ENCODE measurements around the gene SLFN14. TPM values are rescaled to one million over a fixed set of nuclear protein-coding genes. Genes with fewer than 3 reads are reported as not detected.
"Not testable (repeated sequence)": the region's sequence is repeated elsewhere in the genome, so short reads cannot be mapped to it uniquely, and the experiment has no call there.

Gene SLFN14
- total and polyA plus RNA-seq, 2 experiments from 2014 or later = 0.10 TPM; not detected in 1

DNA sequence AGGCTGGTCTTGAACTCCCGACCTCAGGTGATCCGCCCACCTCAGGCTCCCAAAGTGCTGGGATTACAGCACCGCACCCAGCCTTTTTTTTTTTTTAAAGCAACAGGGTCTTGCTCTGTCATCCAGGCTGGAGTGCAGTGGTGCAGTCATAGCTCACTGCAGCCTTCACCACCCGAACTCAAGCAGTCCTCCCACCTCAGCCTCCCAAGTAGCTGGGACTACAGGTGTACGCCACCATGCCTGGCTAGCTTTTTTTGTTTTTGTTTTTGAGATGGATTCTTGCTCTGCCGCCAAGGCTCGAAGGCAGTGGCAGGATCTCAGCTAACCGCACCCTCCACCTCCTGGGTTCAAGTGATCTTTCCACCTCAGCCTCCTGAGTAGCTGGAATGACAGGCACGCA is 25.2 kb downstream of the SLFN14 start:
- H3F3A ChIP-seq (replicated peaks; ENCODE audit: low read depth); H3K36me3 ChIP-seq (ENCODE audit: insufficient read depth); H3K27ac ChIP-seq (ENCODE audit: low read depth); H3K4me3 ChIP-seq; H3K4me2 ChIP-seq; DNase-seq (ENCODE audit: low spot score); H3K27me3 ChIP-seq (ENCODE audit: insufficient read depth); H3K9me3 Mint-ChIP-seq; H3K4me3 Mint-ChIP-seq; H3K27me3 Mint-ChIP-seq (ENCODE audit: insufficient read depth, low read depth, poor library complexity); H3K79me2 ChIP-seq (replicated peaks; ENCODE audit: insufficient read depth); H3K36me3 Mint-ChIP-seq (ENCODE audit: low read depth); H3K9me2 ChIP-seq (ENCODE audit: insufficient read depth); H3K4me1 ChIP-seq (ENCODE audit: insufficient read depth); ATAC-seq; H4K20me1 ChIP-seq (replicated peaks; ENCODE audit: insufficient read depth); H3K27ac Mint-ChIP-seq; H3K4me1 Mint-ChIP-seq; H2AFZ ChIP-seq: not testable (repeated sequence)

DNA sequence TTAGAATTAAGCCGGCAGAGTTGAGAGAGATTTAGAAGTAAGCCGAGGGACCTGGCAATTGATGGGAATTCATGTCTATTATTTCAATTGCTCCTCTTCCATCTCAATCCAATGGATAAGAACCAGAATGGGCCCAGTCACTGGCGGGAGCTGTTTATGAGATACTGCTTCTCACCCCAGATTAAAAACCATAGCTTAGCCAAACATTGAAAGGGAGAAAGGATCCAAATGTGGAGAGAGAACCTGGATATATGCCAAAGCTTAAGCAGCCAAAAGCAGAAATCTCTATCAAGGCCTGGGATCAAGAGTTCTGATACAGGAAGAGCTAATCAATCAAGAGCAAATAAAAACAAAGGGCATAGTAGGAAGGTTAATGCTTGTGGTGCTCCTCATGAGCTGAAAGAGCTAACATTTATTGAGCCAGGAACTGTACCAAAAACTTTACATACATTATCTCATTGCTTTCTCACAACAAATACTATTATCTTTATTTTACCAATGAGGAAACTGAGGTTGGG is 26.0 kb downstream of the SLFN14 start:
- no peak for TF ChIP-seq REST (IDR thresholded peaks at IDR 0.05; ENCODE audit: unreplicated experiment)
- no peak for TF ChIP-seq STAT1 (IDR thresholded peaks at IDR 0.05; ENCODE audit: unreplicated experiment)
- TF ChIP-seq, protein P1, sequence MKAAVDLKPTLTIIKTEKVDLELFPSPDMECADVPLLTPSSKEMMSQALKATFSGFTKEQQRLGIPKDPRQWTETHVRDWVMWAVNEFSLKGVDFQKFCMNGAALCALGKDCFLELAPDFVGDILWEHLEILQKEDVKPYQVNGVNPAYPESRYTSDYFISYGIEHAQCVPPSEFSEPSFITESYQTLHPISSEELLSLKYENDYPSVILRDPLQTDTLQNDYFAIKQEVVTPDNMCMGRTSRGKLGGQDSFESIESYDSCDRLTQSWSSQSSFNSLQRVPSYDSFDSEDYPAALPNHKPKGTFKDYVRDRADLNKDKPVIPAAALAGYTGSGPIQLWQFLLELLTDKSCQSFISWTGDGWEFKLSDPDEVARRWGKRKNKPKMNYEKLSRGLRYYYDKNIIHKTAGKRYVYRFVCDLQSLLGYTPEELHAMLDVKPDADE (IDR thresholded peaks at IDR 0.05) = no peak
- Mint-ChIP-seq H3K4me1 (no peaks in the 10 kb centered on the region; the same call in 2 of the 3 replicates), H3K27ac (no peak overlapping the region), H3K27me3 (ENCODE audit: insufficient read depth, low read depth, poor library complexity) (peaks cover 4% of the 10 kb centered on the region), H3K9me3 (no peaks in the 10 kb centered on the region), H3K4me3 (no peak overlapping the region), H3K36me3 (ENCODE audit: low read depth) (no peaks in the 10 kb centered on the region)
- no peak overlapping the region for H3K4me3 ChIP-seq
- DNase-seq (ENCODE audit: low spot score) (no peak), ATAC-seq (no peak)
- no peak overlapping the region for H3K27ac ChIP-seq (ENCODE audit: low read depth)
- no peaks in the 10 kb centered on the region for H3K4me1 ChIP-seq (ENCODE audit: insufficient read depth)
- H3K4me2 ChIP-seq = no peak overlapping the region
- no peaks in the 10 kb centered on the region for H3K79me2 ChIP-seq (replicated peaks; ENCODE audit: insufficient read depth)
- no peaks in the 10 kb centered on the region for H3K27me3 ChIP-seq (ENCODE audit: insufficient read depth)
- no peaks in the 10 kb centered on the region; the same call in 1 of the 2 replicates for H4K20me1 ChIP-seq (replicated peaks; ENCODE audit: insufficient read depth)
- no peaks in the 10 kb centered on the region for H3K36me3 ChIP-seq (ENCODE audit: insufficient read depth)
- H3K9me2 ChIP-seq (ENCODE audit: insufficient read depth) = no peaks in the 10 kb centered on the region
- H3F3A ChIP-seq (replicated peaks; ENCODE audit: low read depth) = no peaks in the 10 kb centered on the region
- no peak overlapping the region for H2AFZ ChIP-seq

GRCh38 chr17:35531160-35531559 is 29.5 kb downstream of the SLFN14 start:
- no peak overlapping the region for H2AFZ ChIP-seq
- no peaks in the 10 kb centered on the region for H3K36me3 ChIP-seq (ENCODE audit: insufficient read depth)
- no peaks in the 10 kb centered on the region for H3K79me2 ChIP-seq (replicated peaks; ENCODE audit: insufficient read depth)
- H3K36me3 Mint-ChIP-seq (ENCODE audit: low read depth) = no peaks in the 10 kb centered on the region
- no peak overlapping the region for H3K27ac ChIP-seq (ENCODE audit: low read depth)
- H3K27me3 ChIP-seq (ENCODE audit: insufficient read depth) = 0 out of 2 replicates have a peak, but pooled peaks cover 3% of the 10 kb centered on the region
- H3K9me3 Mint-ChIP-seq = no peaks in the 10 kb centered on the region; the same call in 1 of the 3 replicates
- no peaks in the 10 kb centered on the region; the same call in 2 of the 3 replicates for H3K4me1 Mint-ChIP-seq
- DNase-seq (ENCODE audit: low spot score) (no peak), ATAC-seq (no peak)
- H3K4me3 Mint-ChIP-seq = no peak overlapping the region
- H3F3A ChIP-seq (replicated peaks; ENCODE audit: low read depth) = no peaks in the 10 kb centered on the region
- no peak overlapping the region for H3K27ac Mint-ChIP-seq
- H3K9me2 ChIP-seq (ENCODE audit: insufficient read depth) = no peaks in the 10 kb centered on the region
- no peak overlapping the region for H3K4me3 ChIP-seq
- H3K4me1 ChIP-seq (ENCODE audit: insufficient read depth) = no peaks in the 10 kb centered on the region
- H4K20me1 ChIP-seq (replicated peaks; ENCODE audit: insufficient read depth) = no peaks in the 10 kb centered on the region; the same call in 1 of the 2 replicates
- peaks cover 5% of the 10 kb centered on the region for H3K27me3 Mint-ChIP-seq (ENCODE audit: insufficient read depth, low read depth, poor library complexity)
- H3K4me2 ChIP-seq = no peak overlapping the region
- TF ChIP-seq EZH2phosphoT487 (IDR thresholded peaks at IDR 0.05; ENCODE audit: unreplicated experiment) (no peak), POLR2AphosphoS5 (IDR thresholded peaks at IDR 0.05; ENCODE audit: low read depth) (no peak), EZH2 (IDR thresholded peaks at IDR 0.05; ENCODE audit: low read depth, unreplicated experiment) (no peak), JUNB (IDR thresholded peaks at IDR 0.05; ENCODE audit: unreplicated experiment) (no peak), CREB1 (CRISPR knock-in tag; IDR thresholded peaks at IDR 0.05; ENCODE audit: low read depth) (no peak), STAT1 (IDR thresholded peaks at IDR 0.05; ENCODE audit: unreplicated experiment) (no peak), CTCF (conservative IDR thresholded peaks at IDR 0.05; ENCODE audit: low read depth in 2 of 2) (no peak)
- TF ChIP-seq, protein P1 (IDR thresholded peaks at IDR 0.05) = no peak
